ENCODE results near the gene ABHD8. TPM values are rescaled to one million over a fixed set of nuclear protein-coding genes. Genes with fewer than 3 reads are reported as not detected.

Gene ABHD8
- total RNA-seq, 2 donors from 2014 or later, result 11.8 to 15.8 TPM

- TF ChIP-seq, protein P1, sequence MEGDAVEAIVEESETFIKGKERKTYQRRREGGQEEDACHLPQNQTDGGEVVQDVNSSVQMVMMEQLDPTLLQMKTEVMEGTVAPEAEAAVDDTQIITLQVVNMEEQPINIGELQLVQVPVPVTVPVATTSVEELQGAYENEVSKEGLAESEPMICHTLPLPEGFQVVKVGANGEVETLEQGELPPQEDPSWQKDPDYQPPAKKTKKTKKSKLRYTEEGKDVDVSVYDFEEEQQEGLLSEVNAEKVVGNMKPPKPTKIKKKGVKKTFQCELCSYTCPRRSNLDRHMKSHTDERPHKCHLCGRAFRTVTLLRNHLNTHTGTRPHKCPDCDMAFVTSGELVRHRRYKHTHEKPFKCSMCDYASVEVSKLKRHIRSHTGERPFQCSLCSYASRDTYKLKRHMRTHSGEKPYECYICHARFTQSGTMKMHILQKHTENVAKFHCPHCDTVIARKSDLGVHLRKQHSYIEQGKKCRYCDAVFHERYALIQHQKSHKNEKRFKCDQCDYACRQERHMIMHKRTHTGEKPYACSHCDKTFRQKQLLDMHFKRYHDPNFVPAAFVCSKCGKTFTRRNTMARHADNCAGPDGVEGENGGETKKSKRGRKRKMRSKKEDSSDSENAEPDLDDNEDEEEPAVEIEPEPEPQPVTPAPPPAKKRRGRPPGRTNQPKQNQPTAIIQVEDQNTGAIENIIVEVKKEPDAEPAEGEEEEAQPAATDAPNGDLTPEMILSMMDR (IDR thresholded peaks at IDR 0.05), result no peak
- Histone ChIP-seq H3K27ac (peak overlapping the region; percentile 91 to 96), H3K4me1 (peaks cover 0 to 73% of the 10 kb centered on the region in 2 donors), H3K4me3 (peak overlapping the region; percentile 55 to 77), H3K9me3 (no peaks in the 10 kb centered on the region), H3K36me3 (no peaks in the 10 kb centered on the region), H3K27me3 (no peaks in the 10 kb centered on the region)
- DNase-seq (ENCODE audit: low spot score), result no peak
Measured at GRCh38 chr19:17306285-17306714, 3.1 kb upstream of the ABHD8 start.

DNA sequence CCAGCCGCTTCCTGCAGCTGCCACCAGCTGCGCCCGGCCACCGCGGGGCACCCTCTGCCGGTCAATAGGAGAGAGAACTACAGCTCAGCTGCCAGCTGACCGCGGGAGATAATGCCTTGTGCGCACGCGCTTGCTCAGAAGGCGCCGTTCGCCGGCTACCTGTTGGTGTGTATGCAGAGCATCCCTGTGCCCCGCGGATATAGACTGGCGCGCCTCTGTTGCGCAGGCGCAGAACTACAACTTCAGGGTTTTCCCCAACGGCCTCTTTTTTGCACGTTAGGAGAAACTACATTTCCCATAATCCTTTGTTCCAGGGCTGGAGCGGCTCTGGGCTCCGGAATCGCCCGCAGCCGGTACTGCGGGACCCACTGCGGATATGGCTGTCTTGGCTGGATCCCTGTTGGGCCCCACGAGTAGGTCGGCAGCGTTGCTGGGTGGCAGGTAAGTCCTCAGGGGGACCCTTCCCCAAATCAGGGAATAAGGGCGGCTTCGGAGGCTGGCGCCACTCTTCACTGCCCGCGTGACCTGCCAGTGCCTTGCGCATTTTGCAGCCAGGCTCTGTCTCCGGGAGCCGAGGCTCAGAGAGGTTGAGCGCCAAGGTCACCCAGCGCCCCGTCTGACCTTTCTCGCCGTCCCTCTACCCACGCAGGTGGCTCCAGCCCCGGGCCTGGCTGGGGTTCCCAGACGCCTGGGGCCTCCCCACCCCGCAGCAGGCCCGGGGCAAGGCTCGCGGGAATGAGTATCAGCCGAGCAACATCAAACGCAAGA is 2.5 kb upstream of the ABHD8 start, which contains the start of gene MRPL34:
Gene MRPL34, plus strand, starts transcription at position 356 of the 768 bp plus-strand sequence. Its CDS starts 21 bp downstream, at position 377.
- no peaks in the 10 kb centered on the region for H3K36me3 ChIP-seq
- peak; percentile 95 for DNase-seq (ENCODE audit: low spot score)
- H3K4me1 ChIP-seq, result peaks cover 0 to 70% of the 10 kb centered on the region in 2 donors

DNA sequence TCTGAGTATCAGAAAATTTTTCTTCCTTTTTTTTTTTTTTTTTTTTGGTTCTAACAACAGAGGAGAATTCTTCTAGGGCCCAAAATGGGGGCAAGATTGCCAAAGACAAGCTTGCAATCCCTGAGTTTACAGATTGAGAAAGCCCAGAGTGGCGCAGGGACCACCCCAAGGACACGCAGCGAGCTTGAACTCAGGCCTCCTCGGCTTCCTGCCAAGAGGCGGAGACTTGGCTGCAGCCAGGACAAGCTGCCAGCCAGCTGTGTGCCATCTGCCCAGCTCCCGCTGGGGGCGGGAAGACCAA is 1.9 kb upstream of the ABHD8 start:
- Histone ChIP-seq H3K4me3 (peak overlapping the region; percentile 55 to 77), H3K4me1 (peaks cover 0 to 64% of the 10 kb centered on the region in 2 donors), H3K36me3 (no peaks in the 10 kb centered on the region), H3K9me3 (no peaks in the 10 kb centered on the region), H3K27ac (peak overlapping the region; percentile 91 to 96), H3K27me3 (no peaks in the 10 kb centered on the region)
- DNase-seq (ENCODE audit: low spot score), result no peak
- TF ChIP-seq, protein P1 (IDR thresholded peaks at IDR 0.05), result no peak

More for the DNA sequence above, 2.5 kb upstream of the ABHD8 start, which contains the start of gene MRPL34:
- Histone ChIP-seq H3K9me3 (no peaks in the 10 kb centered on the region), H3K27ac (peak within 1 kb of the TSS; percentile 91 to 96), H3K27me3 (no peaks in the 10 kb centered on the region), H3K4me3 (peak within 1 kb of the TSS; percentile 55 to 77)
- TF ChIP-seq, protein P1 (IDR thresholded peaks at IDR 0.05), result peak in 1 of 2 donors; percentile 71

GRCh38 chr19:17304386-17305215 is 1.4 kb upstream of the ABHD8 start:
- no peaks in the 10 kb centered on the region for H3K27me3 ChIP-seq
- DNase-seq (ENCODE audit: low spot score), result no peak
- no peaks in the 10 kb centered on the region for H3K9me3 ChIP-seq
- H3K27ac ChIP-seq, result peak overlapping the region; percentile 91 to 96
- H3K4me3 ChIP-seq, result peak overlapping the region in 1 of 2 donors; percentile 55
- H3K4me1 ChIP-seq, result peaks cover 0 to 59% of the 10 kb centered on the region in 2 donors
- TF ChIP-seq, protein P1 (IDR thresholded peaks at IDR 0.05), result no peak
- H3K36me3 ChIP-seq, result no peaks in the 10 kb centered on the region

- Histone ChIP-seq H3K4me3 (peak overlapping the region in 1 of 2 donors; percentile 78), H3K4me1 (peaks cover 0 to 57% of the 10 kb centered on the region in 2 donors), H3K27ac (peak overlapping the region; percentile 91 to 96), H3K27me3 (no peaks in the 10 kb centered on the region), H3K36me3 (no peaks in the 10 kb centered on the region), H3K9me3 (no peaks in the 10 kb centered on the region)
- DNase-seq (ENCODE audit: low spot score), result no peak
- TF ChIP-seq, protein P1 (IDR thresholded peaks at IDR 0.05), result no peak
Measured at GRCh38 chr19:17303940-17304267, 679 bp upstream of the ABHD8 start.
